Activated CD4-positive, alpha-beta T cell treated with anti-CD3 and anti-CD28 coated beads for 1 hour (primary cell): Measurements from ENCODE around the gene DCST2.

Source experiments
- DNase-seq: peaks from one replicate; pipeline ENCODE4 v3.0.0-alpha.2; 2020

DCST2 gene

DNA sequence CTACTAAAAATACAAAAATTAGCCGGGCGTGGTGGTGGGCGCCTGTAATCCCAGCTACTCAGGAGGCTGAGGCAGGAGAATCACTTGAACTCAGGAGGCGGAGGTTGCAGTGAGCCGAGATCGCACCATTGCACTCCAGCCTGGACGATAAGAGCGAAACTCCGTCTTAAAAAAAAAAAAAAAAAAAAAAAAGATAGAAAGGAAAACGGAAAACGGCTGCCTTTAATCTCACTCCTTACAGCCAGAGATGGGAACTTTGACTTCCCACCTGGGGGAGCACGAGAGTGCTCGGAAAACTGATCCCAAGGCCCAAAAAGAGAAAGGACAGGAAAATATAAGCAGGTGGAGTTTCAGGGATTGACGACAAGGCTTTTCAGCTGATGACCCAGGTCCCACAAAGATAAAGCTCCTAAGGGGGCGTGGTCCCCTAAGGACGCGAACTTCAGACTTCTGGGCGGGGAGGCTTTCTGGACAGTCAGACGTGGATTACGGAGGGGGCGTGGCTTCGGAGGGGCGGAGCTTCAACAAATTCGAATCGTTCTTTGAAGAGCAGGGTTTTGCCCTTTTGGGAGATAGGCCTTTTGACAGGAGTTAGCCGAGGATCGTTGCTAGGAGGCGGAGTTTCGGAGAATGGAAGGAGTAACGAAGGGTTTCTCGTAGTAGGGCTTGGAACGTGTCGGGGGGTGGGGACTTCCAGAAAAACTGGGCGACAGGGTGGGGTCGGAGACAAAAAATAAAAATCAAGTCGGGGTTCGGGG lies 60.1 kb downstream of the DCST2 start:
- DNase-seq = peak; percentile 80

DNA sequence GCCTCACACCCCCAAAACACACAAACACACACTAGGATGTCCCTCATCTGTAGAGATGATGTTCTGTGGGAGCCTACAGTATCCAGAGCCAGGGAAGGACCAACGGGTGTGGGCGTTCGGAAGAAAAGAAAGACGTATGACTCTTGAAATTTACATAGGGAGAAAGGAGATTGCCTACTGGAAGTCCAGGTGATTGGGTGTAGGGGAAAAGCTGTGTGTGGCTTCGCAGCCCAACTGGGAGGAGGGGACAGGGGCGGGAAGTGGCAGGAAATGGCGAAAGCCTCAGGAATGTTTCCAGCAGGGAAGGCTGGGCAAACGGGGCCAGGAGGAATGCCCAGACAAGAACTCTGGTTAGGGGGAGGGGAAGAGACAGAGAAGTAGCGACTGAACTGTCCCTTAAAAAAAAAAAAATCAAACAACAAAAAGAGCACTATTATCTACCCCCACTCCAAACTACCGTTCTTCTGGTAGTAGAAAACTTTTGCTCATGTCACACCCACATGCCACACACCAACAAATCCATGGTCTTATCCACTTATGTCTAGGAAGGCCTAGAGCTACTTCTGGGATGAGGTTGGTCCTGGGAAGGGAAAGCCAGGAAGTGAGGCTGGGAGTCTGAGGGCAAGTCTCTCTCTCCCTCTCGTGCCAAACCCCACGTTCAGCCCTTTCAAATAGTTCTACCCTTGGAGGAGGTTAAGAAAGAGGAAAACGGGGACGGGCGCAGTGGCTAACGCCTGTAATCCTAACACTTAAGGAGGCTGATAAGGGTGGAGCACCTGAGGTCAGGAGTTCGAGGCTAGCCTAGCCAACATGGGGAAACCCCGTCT lies 60.9 kb downstream of the DCST2 start:
- DNase-seq = no peak

DNA sequence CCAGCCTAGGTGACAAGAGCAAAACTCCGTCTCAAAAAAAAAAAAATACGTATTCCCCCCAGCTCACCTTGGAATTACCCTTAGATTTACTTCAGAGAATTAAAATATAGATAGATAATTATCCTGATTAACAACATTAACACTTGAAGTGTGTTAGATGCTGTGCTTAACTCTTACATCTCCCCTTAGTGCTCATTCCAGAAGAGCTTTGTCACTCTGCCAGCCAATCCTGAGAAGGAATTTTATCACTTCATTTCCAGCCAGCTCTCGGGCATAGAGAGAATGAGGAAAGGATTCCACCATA lies 61.4 kb downstream of the DCST2 start:
- no peak for DNase-seq

DNA sequence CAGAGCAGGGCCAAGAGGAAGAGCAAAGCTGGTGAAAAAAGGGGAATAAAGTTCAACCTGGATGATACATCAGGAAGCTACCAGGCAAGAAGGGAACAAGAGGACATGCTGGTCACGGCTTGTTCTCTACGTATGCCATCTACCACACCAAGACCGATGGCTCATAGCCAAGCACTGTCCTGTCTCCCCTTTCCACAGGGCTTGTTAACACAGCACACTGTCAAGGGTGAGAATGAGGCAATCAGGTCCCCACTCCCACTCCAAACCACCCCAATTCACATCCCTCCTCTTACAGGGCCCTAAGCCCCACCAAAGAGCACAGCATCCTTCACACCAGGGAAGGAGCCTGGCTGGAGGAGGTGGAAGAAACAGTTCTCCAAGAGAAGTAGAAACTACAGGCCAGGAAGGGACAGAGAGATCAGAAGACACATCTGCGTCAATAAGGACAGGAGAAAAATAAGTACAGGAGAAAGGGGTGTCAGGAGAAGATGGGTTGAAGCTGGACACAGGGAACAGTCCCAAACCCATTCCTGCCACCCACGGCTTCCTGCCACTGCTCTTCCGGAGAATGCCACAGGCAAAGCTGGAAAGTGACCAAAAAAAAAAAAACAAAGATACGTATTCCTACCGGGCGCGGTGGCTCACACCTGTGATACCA lies 62.1 kb downstream of the DCST2 start:
- no peak for DNase-seq

DNA sequence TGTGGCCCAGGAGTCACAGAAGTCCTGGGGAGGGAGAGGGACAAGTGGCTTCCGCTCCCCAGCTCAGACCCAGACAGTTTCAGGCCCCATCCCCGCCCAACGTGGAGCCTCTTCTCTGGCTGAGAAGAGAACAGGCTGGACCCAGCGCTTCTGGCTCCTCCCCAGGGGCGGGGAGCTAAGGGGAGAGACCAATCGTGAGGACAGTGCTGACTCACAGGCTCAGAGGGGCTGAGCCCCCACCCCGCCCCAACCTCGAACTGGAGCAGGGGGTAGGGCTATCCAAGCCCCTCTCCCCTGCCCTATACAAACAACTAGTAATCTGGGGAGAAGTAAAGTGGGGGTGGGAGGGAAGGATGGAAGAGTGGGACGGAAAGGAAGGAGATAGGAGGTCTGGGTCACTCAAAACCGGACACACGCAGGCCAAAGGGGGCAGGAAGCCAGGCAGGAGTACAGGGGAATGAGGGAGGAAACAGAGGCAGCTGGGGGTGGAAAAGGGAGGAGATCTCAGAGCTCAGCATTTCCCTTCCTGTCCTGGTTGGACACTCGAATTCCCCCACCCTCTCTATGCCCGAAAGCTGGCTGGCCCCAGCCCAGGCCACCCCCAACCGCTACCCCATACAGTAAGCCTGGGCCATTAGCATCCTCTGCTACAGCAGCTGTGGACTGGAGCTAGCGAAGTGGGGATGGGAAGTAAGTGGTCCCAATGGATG lies 62.8 kb downstream of the DCST2 start, which contains the start of gene SHC1:
TSS of gene SHC1 (minus strand) at position 117 of the 710 bp plus-strand sequence. CDS start 221 bp downstream, outside the sequence.
- DNase-seq = no peak

DNA sequence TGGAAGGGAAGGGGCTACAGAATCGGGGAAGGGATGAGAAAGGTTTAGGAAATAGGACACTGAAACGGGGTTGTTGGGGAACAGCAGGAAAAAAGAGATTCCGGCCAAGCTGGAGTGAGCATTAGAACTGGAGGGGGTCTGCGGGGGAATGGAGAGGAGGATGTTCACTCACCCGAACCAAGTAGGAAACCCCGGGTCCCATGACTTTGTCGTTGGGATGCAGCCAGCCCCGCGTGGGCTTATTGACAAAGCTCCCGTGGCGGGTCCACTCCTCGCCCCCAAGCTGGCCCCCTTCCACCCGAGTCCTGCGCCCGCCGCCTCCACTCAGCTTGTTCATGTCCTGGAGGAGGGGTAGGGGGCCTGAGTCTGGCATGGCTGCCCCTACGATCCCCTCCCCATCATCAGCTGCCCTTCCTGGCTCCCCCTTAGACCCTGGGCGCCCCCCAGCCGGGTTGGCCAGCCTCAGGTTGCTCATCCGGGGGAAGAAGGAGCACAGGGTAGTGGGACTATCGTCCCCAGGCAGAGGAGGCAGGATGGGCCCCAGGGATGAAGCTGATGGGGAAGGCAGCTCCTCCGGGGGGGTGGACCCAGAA lies 63.6 kb downstream of the DCST2 start:
- DNase-seq = no peak

DNA sequence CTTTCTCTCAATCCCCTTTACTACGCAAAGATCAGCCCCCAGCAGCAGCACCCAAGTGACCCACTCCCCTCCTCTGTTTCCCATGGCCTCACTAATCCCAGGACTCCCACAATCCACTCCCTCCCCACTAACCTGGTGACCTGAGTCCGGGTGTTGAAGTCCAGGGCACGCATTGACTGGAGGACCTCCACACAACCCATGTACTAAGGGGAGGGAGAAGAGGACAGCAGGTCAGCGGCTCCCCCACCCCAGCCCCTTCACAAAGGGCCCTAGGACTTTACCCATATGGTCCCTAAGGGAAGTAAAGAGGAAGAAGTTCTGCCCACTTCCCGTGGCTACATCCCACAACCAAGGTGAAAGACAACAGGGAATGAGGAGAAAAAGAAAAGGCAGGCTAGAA lies 64.3 kb downstream of the DCST2 start:
- no peak for DNase-seq

DNA sequence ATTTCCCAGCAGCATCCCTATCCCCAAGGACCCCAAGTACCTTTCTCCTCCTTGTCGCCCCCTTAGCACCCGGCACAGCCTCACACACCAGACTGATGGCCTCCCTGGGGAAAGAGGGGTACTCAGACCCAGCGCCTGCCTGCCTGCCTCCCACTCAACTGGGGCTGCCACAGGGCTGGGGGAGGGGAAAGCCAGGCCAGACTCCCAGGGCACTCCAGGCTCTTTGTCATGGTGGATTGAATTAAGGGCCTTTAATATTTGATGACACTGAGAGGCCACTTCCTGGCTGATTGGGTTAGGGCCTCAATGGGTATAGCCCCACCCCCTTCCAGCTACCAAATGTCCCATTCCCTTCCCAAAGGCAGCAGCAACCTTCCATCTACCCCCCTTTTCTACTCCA lies 64.8 kb downstream of the DCST2 start:
- no peak for DNase-seq
